ENCODE results near the gene PRR23B. TPM values are rescaled to one million over a fixed set of nuclear protein-coding genes. Genes with fewer than 3 reads are reported as not detected.
"Not testable (repeated sequence)": the region's sequence is repeated elsewhere in the genome, so short reads cannot be mapped to it uniquely, and the experiment has no call there.

Gene PRR23B
- total RNA-seq, 1 donor from 2014 or later: not detected

DNA sequence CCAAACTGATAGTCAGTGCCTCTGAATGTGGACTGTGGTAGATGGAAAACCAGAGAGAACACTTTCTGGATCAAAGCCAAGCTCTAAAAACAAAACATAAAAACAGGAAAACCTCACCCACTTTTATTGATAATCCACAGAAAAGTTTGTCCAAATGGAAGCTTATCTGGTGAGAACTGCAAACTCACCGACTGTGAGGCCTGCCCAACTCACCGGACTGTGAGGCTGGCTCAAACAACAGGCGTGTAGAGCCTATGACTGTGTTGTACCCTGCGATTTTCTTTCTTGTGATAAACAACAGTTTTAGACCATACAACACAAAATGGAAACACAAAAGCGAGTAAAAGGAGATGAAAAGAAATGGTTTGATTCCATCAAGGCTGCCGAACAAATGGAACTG lies 16.8 kb upstream of the PRR23B start:
- Histone ChIP-seq H3K27me3 (ENCODE audit: low read depth) (peaks cover 20% of the 10 kb centered on the region), H3K9me3 (replicated peaks) (peaks cover under 1% of the 10 kb centered on the region), H3K36me3 (no peaks in the 10 kb centered on the region), H3K4me1 (no peaks in the 10 kb centered on the region), H3K4me3 (no peak overlapping the region), H3K27ac (replicated peaks) (no peak overlapping the region)
- TF ChIP-seq, protein P1, sequence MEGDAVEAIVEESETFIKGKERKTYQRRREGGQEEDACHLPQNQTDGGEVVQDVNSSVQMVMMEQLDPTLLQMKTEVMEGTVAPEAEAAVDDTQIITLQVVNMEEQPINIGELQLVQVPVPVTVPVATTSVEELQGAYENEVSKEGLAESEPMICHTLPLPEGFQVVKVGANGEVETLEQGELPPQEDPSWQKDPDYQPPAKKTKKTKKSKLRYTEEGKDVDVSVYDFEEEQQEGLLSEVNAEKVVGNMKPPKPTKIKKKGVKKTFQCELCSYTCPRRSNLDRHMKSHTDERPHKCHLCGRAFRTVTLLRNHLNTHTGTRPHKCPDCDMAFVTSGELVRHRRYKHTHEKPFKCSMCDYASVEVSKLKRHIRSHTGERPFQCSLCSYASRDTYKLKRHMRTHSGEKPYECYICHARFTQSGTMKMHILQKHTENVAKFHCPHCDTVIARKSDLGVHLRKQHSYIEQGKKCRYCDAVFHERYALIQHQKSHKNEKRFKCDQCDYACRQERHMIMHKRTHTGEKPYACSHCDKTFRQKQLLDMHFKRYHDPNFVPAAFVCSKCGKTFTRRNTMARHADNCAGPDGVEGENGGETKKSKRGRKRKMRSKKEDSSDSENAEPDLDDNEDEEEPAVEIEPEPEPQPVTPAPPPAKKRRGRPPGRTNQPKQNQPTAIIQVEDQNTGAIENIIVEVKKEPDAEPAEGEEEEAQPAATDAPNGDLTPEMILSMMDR (IDR thresholded peaks at IDR 0.05; ENCODE audit: borderline replicate concordance): no peak
- no peak for DNase-seq
- intact Hi-C loops (cut with micrococcal nuclease): no loop called here

DNA sequence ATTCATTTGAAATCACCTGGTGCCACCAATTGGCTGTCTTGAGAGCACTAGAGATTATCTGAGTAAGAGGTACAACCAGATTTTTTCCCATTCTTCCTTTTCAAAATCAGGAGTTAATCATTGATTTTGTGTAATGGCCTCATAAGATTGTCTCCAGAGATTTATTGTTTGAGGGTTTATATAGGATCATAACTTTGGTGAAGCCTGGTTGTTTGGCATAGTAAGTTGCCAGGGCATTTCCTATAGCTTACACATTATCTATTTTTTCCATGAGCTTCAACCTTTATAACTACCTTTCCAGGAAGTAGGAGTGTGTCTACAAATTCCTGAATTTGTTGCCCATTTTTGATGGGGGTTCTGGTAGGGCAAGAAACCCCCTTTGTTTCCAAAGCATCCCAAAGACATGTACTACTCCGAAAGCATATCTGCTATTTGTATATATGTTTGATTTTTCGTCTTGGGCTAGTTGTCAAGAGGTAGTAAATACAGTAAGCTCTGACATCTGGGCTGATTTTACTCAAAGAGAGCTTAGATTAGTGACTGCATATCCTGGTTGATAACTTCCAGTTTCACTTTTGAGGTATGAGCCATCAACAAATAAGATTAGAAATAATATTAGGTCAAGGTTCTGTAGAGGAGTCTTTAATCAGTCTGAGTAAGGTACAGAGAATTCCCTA lies 11.7 kb upstream of the PRR23B start:
- intact Hi-C loops (cut with micrococcal nuclease): no loop called here
- H3K9me3 ChIP-seq (replicated peaks): peaks cover 40% of the 10 kb centered on the region

DNA sequence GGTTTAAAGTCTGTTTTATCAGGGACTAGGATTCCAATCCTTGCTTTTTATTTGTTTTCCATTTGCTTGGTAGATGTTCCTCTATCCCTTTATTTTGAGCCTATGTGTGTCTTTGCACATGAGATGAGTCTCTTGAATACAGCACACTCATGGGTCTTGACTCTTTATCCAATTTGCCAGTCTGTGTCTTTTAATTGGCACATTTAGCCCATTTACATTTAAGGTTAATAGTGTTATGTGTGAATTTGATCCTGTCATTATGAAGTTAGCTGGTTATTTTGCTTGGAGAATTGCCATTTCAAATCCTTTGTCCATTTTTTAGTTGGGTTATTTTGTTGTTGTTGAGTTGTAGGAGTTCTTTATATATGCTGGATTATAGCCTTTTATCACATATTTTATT lies 9.8 kb upstream of the PRR23B start:
- H3K27ac ChIP-seq (replicated peaks); H3K36me3 ChIP-seq; H3K4me3 ChIP-seq; DNase-seq; H3K27me3 ChIP-seq (ENCODE audit: low read depth); intact Hi-C loops (cut with micrococcal nuclease); H3K4me1 ChIP-seq: not testable (repeated sequence)
- peaks cover 44% of the 10 kb centered on the region for H3K9me3 ChIP-seq (replicated peaks)

More for the DNA sequence above, 11.7 kb upstream of the PRR23B start:
- no peak overlapping the region for H3K4me3 ChIP-seq
- H3K27me3 ChIP-seq (ENCODE audit: low read depth): no peaks in the 10 kb centered on the region
- no peak overlapping the region for H3K27ac ChIP-seq (replicated peaks)
- no peaks in the 10 kb centered on the region for H3K36me3 ChIP-seq
- no peak for DNase-seq
- TF ChIP-seq, protein P1 (IDR thresholded peaks at IDR 0.05; ENCODE audit: borderline replicate concordance): no peak
- no peaks in the 10 kb centered on the region for H3K4me1 ChIP-seq

DNA sequence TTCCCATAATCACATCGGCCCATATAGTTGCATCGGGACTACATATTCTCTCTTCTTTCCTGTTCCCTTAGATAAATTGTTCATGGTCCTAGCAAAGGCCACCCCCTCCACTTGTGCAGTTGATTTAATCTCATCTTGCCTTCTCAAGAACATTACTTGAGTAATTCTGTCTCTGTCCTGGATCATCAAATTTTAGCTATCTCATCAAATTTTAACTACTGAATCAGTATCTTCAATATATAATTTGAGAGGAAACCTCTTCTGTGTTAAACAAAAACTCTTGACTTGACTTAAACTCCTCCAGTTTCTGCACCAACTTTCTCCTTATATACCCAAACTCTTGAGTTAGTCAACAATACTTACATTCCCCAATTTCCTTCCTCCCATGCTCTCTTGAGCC lies 4.2 kb upstream of the PRR23B start:
- Histone ChIP-seq H3K36me3 (no peaks in the 10 kb centered on the region), H3K4me3 (no peak overlapping the region), H3K27ac (replicated peaks) (no peak overlapping the region), H3K9me3 (replicated peaks) (peaks cover 33% of the 10 kb centered on the region), H3K4me1 (no peaks in the 10 kb centered on the region), H3K27me3 (ENCODE audit: low read depth) (peaks cover 15% of the 10 kb centered on the region)
- TF ChIP-seq, protein P1 (IDR thresholded peaks at IDR 0.05; ENCODE audit: borderline replicate concordance): no peak
- no peak for DNase-seq
- intact Hi-C loops (cut with micrococcal nuclease): no loop called here

DNA sequence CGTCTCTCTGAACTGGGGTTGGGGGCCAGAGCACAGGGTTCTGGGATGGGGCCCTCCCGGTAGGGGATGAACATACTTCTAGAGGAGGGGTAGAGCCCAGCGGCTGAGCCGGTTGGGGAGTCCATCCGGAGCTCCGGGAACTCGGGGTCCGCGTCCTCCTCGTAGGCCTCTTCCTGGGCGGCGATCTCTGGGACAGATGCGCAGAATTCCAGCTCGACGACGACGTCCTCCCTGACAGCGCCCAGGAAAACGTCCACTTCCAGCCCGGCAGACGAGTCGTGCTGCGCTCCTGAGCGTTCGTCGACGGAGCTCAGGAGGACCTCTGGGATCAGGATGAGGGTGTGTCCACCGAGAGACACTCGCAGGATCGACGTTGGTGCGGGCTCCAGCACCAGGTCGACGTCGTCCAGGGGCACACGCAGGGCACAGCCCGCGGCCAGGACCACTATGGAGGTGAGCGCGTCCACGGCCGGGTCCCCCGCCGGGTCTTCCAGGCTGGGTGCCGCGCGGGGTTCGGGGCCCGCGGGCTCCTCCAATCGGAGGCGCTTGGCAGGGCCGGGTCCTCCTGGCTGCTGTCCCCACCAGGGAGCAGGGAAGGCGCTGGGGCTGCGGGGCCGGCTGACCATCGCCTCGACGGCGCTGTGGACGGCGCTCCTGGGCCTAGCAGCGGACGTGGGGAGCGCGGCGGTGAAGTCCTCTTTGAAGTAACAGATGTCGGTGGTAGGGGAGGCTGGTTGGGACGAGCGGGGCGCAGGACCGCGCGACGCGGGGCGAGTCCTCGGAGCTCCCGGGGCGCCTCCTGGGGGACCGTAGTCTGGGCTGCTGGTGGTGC lies 474 bp downstream of the PRR23B start:
- no peak for DNase-seq
- TF ChIP-seq, protein P1 (IDR thresholded peaks at IDR 0.05; ENCODE audit: borderline replicate concordance): no peak
- H3K4me3 ChIP-seq: no peak overlapping the region
- peaks cover 16% of the 10 kb centered on the region for H3K9me3 ChIP-seq (replicated peaks)
- intact Hi-C loops (cut with micrococcal nuclease): no loop called here
- H3K4me1 ChIP-seq: no peaks in the 10 kb centered on the region
- H3K27ac ChIP-seq (replicated peaks): no peak overlapping the region
- H3K27me3 ChIP-seq (ENCODE audit: low read depth): peaks cover 29% of the 10 kb centered on the region
- H3K36me3 ChIP-seq: no peaks in the 10 kb centered on the region

Measured in left ventricle myocardium inferior (tissue), 1 donor.